Stimulated activated CD8-positive, alpha-beta memory T cell treated with anti-CD3 and anti-CD28 coated beads, Interleukin-7, amount 100 ng/mL, for 1 hour (primary cell): ENCODE data around the gene DENND2C.

Experiments
- DNase-seq, 2 donors: peaks; one replicate each; pipeline ENCODE4 v3.0.0-alpha.2; 2020; ENCODE audit warnings: low read depth in 2 of 2

The DENND2C gene, protein sequence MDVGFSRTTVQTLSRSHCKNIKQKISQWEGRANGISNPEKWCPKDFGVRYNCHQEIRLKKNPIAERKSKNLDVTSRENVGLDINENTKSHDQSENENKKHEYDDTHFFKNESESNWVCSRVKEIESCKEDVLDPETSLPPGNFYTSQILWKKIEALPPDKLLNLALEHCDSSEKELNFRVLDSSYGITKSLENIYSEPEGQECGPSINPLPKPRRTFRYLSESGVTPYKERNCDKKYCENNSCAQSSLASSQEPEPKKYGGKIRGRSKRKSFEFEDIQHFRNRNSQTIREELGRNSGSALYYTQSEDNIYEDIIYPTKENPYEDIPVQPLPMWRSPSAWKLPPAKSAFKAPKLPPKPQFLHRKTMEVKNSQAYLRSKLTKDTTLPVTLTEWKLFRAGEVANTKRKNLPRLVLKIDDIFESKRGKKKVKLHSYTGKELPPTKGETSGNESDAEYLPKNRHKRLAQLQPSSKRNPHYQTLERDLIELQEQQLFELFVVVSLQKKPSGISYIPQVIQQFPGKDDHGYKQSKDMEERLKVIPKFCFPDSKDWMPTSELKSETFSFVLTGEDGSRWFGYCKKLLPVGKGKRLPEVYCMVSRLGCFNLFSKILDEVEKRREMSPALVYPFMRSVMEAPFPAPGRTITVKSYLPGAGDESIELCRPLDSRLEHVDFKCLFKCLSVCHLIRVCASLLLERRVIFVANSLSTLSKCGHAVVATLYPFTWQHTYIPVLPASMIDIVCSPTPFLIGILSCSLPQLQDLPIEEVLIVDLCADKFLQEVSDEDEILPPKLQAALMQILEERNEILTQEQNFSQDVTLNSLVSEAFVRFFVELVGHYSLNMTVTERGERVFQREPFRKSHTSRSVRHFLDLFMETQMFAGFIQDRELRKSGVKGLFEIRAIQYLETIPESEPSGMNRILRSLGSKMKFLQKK

DNA sequence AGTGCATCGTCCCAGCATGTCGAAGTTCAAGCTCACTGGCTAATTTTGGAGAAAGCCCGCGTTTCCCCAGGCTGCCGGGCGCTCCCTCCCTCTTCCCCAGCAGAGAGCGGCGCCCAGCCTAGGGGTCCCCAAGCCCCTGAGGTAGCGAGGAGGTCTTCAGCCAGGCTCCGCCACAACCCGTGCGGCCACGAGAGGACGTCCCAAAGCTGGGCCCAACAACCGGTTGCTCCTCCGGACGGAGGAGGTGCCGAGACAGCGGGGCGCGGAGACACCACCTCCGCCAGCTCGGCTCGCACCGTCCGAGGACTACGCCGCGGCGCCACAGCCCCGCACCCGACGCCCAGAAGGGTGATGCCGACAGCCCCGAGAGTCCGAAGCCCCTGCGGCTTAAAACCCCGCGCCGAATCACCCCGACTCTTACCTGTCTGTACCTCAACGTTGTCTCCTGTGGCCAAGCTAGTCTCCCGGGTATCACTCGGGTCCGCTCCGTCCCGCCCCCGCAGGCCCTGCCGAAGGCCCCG, at the start of gene DENND2C:
Gene DENND2C, minus strand, starts transcription at position 488 of the 521 bp plus-strand sequence. CDS start 44,065 bp downstream, outside the sequence.
- no peak for DNase-seq

DNA sequence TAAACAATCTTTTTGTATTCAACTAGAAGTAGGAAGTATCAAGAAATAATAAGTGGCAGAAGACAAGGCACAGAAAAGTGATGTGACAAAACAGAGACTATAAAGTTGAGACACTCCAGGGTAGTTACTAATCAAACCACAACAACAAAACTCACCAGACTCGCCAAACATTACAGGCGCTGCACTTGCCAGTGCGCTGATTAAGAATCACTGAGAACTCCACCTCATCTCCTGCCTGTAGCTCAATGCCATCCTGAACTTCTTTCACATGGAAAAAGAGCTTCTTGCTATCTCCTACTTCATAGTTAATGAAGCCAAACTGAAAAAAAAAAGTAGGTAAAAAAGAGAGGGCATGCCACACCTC, 49.6 kb upstream of the DENND2C start:
- DNase-seq, result no peak

GRCh38 chr1:114718661-114719423, 49.0 kb upstream of the DENND2C start:
- DNase-seq, result no peak

DNA sequence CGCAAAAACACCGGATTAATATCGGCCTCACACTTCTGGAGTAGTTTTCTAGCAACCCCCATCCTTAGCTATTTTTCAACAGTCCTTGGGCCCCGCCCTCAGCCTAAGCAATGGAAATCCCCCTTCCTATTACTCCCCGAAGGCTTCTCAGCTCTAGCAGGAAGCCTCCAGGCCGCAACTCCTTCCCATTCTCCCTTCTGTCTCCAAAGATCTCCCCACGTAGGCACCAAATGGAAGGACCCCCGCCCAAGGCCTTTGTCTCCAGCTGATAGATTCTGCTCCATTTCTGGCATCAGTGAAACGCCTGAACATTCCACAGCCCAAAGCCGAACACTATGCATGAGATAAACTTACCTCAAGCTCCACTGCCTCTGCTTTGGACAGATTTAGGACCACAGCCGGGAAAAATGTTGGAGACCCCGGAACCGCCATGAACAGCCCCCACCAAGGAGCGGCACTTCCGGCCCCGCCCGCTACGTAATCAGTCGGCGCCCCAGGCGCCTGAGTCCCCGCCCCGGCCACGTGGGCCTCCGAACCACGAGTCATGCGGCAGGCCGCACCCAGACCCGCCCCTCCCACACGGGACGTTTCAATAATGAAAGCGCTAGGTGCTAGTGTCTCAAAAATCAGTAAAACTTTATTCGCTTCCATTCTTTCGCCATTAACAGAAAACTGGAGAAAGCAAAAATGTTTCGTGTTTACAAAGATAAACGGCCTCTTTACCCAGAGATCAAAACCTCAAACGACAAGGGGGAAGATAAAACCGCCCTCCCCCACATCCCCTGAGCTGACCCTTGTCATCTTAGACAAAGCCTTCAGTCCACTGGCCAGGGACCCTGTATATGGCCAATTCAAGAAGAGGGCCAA, 46.7 kb upstream of the DENND2C start, which contains the start of gene NRAS:
Gene NRAS, minus strand, starts transcription at position 468 of the 867 bp plus-strand sequence. CDS start 611 bp downstream, outside the sequence.
- DNase-seq, result peak; percentile 94 to 95

GRCh38 chr1:114715952-114716303, 46.1 kb upstream of the DENND2C start:
- DNase-seq, result no peak

GRCh38 chr1:114712977-114713376, 43.1 kb upstream of the DENND2C start:
- DNase-seq, result no peak

- no peak for DNase-seq
These were observed 40.5 kb upstream of the DENND2C start for GRCh38 chr1:114710360-114710759.

GRCh38 chr1:114707604-114708003, 37.8 kb upstream of the DENND2C start:
- DNase-seq, result no peak

DNA sequence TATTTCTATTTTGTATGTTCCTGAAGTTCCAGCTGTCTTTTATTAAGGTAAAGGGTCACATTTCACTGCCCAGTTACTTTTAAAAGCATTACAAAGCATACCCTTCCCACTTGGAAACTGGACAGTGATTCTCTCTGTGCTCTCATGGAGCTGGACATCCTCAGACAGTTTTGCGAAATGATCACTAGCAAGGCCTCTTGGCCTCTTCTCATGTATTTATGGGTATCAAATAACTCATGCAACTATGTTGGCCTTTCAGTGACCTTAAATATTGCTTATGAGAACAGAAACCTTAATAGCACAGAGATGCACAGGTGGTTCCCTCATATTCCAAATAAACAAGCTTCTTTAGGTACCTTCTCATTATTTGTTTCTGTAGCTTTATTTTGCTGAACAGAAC, 33.4 kb upstream of the DENND2C start:
- no peak for DNase-seq

DNA sequence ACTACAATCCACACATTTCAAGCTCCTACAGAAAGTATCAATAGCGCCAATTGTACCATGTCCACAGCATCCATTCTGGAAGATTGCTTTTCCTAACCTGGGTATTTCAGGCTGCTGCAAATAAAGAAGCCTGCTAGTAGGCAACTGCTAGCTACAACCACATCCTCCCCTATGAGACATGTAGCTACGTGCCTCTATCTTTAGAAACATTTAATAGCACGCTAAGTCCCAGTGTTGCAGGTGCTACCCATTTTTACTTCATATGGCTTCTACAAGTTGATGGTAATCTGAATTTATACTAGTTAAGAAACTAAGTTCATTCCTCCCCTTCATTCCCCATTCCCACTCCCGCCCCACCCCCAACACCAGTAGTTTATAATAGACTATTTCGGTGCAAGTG, 32.9 kb upstream of the DENND2C start:
- no peak for DNase-seq

- DNase-seq, result no peak
These were observed 32.1 kb upstream of the DENND2C start for GRCh38 chr1:114701931-114702330.

GRCh38 chr1:114700036-114700600, 30.3 kb upstream of the DENND2C start:
- no peak for DNase-seq

DNA sequence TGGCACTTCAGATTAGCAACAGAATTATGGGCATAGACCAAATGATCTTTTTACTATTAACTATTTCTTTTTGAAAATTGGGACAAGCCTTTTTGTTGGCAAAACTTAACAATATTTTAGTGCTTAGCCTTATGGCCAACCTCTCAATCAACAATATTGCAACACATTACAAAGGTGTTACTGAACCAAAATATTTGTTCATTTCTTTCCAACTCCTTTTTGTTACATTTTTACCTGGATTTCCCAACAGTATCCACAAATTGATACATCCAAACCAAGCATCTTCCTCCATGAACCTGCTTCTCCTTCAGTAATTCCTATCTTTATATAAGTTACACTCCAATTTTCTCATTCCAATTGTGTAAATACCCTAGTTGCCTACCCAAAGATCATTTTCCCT, 27.0 kb upstream of the DENND2C start:
- no peak for DNase-seq

- no peak for DNase-seq
These were observed 25.7 kb upstream of the DENND2C start, which contains the start of gene AMPD1 for GRCh38 chr1:114695430-114696058. AMPD1 (minus strand) TSS chr1:114695546; CDS start chr1:114695471, 75 bp downstream.

DNA sequence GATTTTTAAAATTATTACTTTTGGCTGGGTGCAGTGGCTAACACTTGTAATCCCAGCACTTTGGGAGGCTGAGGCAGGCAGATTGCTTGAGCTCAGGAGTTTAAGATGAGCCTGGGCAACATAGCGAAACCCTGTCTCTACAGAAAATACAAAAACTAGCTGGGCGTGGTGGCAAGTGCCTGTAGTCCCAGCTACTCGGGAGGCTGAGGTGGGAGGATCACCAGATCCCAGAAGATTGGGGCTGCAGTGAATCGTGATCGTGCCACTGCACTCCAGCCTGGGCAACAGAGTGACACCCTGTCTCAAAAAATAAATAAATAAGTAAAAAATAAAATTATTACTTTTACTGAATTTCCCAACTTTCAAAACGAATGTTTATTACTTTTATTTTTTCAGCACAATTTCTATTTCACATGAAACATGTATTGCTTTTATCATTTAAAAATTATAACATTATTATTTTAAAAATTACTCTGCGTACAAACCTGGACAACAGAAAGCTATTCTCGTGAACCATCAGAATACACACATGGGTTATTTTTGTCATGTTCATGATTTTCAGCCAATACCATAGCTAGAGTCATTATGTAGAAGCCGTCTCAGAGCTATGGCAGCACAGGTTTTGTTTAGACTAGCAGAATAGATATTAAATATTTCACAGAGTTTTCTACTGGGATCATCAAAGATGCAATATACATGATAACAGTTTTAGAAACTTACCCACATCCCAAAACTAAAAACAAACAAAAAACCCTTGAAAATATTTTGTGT, 24.9 kb upstream of the DENND2C start:
- no peak for DNase-seq

DNA sequence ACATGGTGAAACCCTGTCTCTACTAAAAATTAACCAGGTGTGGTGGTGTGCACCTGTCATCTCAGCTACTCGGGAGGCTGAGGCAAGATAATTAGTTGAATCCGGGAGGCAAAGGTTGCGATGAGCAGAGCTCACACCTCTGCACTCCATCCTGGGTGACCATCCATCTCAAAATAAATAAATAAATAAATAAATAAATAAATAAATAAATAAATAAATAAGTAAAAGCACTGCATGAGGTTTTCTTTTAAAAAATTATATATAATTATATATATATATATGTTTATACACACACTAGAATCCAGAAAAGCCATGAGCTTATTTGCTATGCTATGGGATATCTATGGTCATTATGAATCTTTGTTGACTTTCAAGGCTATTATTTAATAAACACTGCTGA, 23.1 kb upstream of the DENND2C start:
- no peak for DNase-seq

DNA sequence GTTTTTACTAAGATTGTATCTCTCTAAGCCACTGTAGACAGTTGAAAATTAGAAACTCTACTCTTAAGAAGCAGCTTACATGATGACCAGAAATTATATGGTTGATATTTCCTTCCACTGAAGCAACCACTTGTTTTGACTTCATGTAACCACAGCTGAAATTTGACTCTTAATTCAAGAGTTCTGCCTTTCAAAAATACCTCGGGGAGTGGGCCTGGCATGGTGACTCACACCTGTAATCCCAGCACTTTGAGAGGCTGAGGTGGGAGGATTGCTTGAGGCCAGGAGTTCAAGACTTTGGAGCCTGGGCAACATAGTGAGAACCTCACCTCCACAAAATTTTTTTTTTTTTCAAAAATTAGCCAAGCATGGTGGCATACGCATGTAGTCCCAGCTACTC, 21.2 kb upstream of the DENND2C start:
- DNase-seq, result no peak

DNA sequence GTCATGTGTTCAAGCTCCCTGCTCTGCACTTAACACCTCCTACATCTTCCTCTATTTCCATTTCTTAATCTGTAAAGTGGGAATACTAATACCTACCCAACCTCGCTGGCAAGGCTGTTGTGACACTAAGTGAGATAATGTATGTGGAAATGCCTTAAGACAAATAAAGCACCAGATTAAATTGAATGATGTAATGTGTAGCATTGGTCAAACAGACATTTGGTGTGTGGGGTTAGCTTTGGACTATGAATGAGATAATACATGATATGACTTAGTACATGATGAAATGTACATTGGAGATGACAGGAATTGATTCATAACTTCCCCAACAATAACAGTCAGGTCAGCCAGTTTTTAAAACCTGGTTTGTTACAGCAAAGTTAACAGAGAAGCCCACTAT, 20.3 kb upstream of the DENND2C start:
- no peak for DNase-seq

DNA sequence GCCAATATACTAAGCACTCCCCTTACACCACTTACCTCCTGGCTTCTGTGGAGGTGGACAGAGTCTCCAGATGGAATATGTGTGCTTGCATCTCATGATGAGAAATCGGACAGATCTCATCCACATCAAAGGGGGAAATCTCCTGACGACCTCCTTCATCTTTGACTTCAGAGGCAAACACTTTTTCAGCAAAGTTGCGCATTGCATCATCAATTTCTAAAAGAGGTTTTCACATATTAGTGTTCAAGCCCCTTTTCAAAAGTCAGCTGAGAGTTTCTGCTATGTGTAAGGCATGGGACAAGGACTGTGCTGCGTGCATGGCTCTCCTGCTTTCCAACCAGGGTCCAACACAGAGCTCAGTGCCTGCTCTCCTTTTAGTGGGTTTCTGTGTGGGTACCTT, 18.7 kb upstream of the DENND2C start:
- no peak for DNase-seq
